ENCODE results near the gene BIN1.

The BIN1 gene

GRCh38 chr2:127011796-127012195, 95.2 kb downstream of the BIN1 start:
- no peak overlapping the region for H3K4me3 Mint-ChIP-seq
- H3K27ac Mint-ChIP-seq: no peak overlapping the region
- no peaks in the 10 kb centered on the region for H3K36me3 Mint-ChIP-seq
- no peaks in the 10 kb centered on the region for H3K9me3 Mint-ChIP-seq
- peaks cover 15% of the 10 kb centered on the region for H3K27me3 Mint-ChIP-seq
- no peaks in the 10 kb centered on the region for H3K4me1 Mint-ChIP-seq

- no peaks in the 10 kb centered on the region for H3K4me1 Mint-ChIP-seq
- no peak overlapping the region for H3K4me3 Mint-ChIP-seq
- H3K9me3 Mint-ChIP-seq: no peaks in the 10 kb centered on the region
- no peaks in the 10 kb centered on the region for H3K36me3 Mint-ChIP-seq
- peaks cover 15% of the 10 kb centered on the region for H3K27me3 Mint-ChIP-seq
- no peak overlapping the region for H3K27ac Mint-ChIP-seq
Observed at GRCh38 chr2:127011231-127011661, 95.7 kb downstream of the BIN1 start.

- Mint-ChIP-seq H3K27ac (no peak overlapping the region), H3K4me1 (no peaks in the 10 kb centered on the region), H3K36me3 (no peaks in the 10 kb centered on the region), H3K4me3 (no peak overlapping the region), H3K27me3 (peaks cover 14% of the 10 kb centered on the region), H3K9me3 (no peaks in the 10 kb centered on the region)
Observed at GRCh38 chr2:127008265-127009015, 98.5 kb downstream of the BIN1 start.

GRCh38 chr2:127007652-127008051, 99.3 kb downstream of the BIN1 start:
- no peaks in the 10 kb centered on the region for H3K4me1 Mint-ChIP-seq
- no peak overlapping the region for H3K27ac Mint-ChIP-seq
- no peak overlapping the region for H3K4me3 Mint-ChIP-seq
- H3K9me3 Mint-ChIP-seq: no peaks in the 10 kb centered on the region
- H3K36me3 Mint-ChIP-seq: no peaks in the 10 kb centered on the region
- H3K27me3 Mint-ChIP-seq: peaks cover 11% of the 10 kb centered on the region

- Mint-ChIP-seq H3K9me3 (no peaks in the 10 kb centered on the region), H3K4me3 (no peak overlapping the region), H3K36me3 (no peaks in the 10 kb centered on the region), H3K27ac (no peak overlapping the region), H3K4me1 (no peaks in the 10 kb centered on the region), H3K27me3 (peaks cover 9% of the 10 kb centered on the region)
Observed at GRCh38 chr2:127006962-127007361, 100.0 kb downstream of the BIN1 start.

- H3K27me3 Mint-ChIP-seq: peaks cover 3% of the 10 kb centered on the region
- H3K4me1 Mint-ChIP-seq: no peaks in the 10 kb centered on the region
- H3K36me3 Mint-ChIP-seq: no peaks in the 10 kb centered on the region
- H3K9me3 Mint-ChIP-seq: no peaks in the 10 kb centered on the region
- H3K27ac Mint-ChIP-seq: no peak overlapping the region
- H3K4me3 Mint-ChIP-seq: no peak overlapping the region
Observed at GRCh38 chr2:127004893-127005600, 101.9 kb downstream of the BIN1 start.

- Mint-ChIP-seq H3K27ac (no peak overlapping the region), H3K27me3 (no peaks in the 10 kb centered on the region), H3K4me1 (no peaks in the 10 kb centered on the region), H3K4me3 (no peak overlapping the region), H3K9me3 (no peaks in the 10 kb centered on the region), H3K36me3 (no peaks in the 10 kb centered on the region)
Observed at GRCh38 chr2:127003070-127003800, 103.7 kb downstream of the BIN1 start.

- Mint-ChIP-seq H3K27ac (no peak overlapping the region), H3K36me3 (no peaks in the 10 kb centered on the region), H3K27me3 (no peaks in the 10 kb centered on the region)
Observed at GRCh38 chr2:127001751-127002150, 105.2 kb downstream of the BIN1 start.

GRCh38 chr2:127000937-127001336, 106.0 kb downstream of the BIN1 start:
- Mint-ChIP-seq H3K4me3 (no peak overlapping the region), H3K27me3 (peaks cover under 1% of the 10 kb centered on the region), H3K4me1 (no peaks in the 10 kb centered on the region), H3K36me3 (no peaks in the 10 kb centered on the region), H3K9me3 (no peaks in the 10 kb centered on the region), H3K27ac (no peak overlapping the region)

More at GRCh38 chr2:127001751-127002150, 105.2 kb downstream of the BIN1 start:
- no peaks in the 10 kb centered on the region for H3K9me3 Mint-ChIP-seq
- H3K4me1 Mint-ChIP-seq: no peaks in the 10 kb centered on the region
- no peak overlapping the region for H3K4me3 Mint-ChIP-seq

GRCh38 chr2:127000194-127000593, 106.8 kb downstream of the BIN1 start:
- H3K4me1 Mint-ChIP-seq: no peaks in the 10 kb centered on the region
- H3K36me3 Mint-ChIP-seq: no peaks in the 10 kb centered on the region
- H3K4me3 Mint-ChIP-seq: no peak overlapping the region
- H3K27me3 Mint-ChIP-seq: peaks cover 2% of the 10 kb centered on the region
- H3K27ac Mint-ChIP-seq: no peak overlapping the region
- no peaks in the 10 kb centered on the region for H3K9me3 Mint-ChIP-seq

GRCh38 chr2:126999106-126999756, 107.7 kb downstream of the BIN1 start:
- H3K9me3 Mint-ChIP-seq: no peaks in the 10 kb centered on the region
- H3K36me3 Mint-ChIP-seq: no peaks in the 10 kb centered on the region
- peaks cover 2% of the 10 kb centered on the region for H3K27me3 Mint-ChIP-seq
- no peak overlapping the region for H3K4me3 Mint-ChIP-seq
- H3K4me1 Mint-ChIP-seq: no peaks in the 10 kb centered on the region
- no peak overlapping the region for H3K27ac Mint-ChIP-seq

GRCh38 chr2:126998486-126998885, 108.5 kb downstream of the BIN1 start:
- Mint-ChIP-seq H3K4me3 (no peak overlapping the region), H3K9me3 (no peaks in the 10 kb centered on the region), H3K4me1 (no peaks in the 10 kb centered on the region), H3K27me3 (peaks cover 2% of the 10 kb centered on the region), H3K27ac (no peak overlapping the region), H3K36me3 (no peaks in the 10 kb centered on the region)
